BLaER1 (cell line): ENCODE measurements around the gene TUBD1.

Experiments used
- H3K27ac ChIP-seq: shearing (Covaris generic); formaldehyde crosslinking; 2 replicates; pipeline ENCODE4 v1.8.1; 2022
- H3K27me3 ChIP-seq: shearing (Covaris generic); formaldehyde crosslinking; 2 replicates; pipeline ENCODE4 v1.8.1; 2022
- H3K36me3 ChIP-seq: shearing (Covaris generic); formaldehyde crosslinking; 2 replicates; pipeline ENCODE4 v1.8.1; 2022
- H3K4me1 ChIP-seq: shearing (Covaris generic); formaldehyde crosslinking; 2 replicates; pipeline ENCODE4 v1.8.1; 2022
- H3K4me2 ChIP-seq: shearing (Covaris generic); formaldehyde crosslinking; 2 replicates; pipeline ENCODE4 v1.8.1; 2022
- H3K4me3 ChIP-seq: shearing (Covaris generic); formaldehyde crosslinking; 2 replicates; pipeline ENCODE4 v1.8.1; 2022
- H3K9ac ChIP-seq: shearing (Covaris generic); formaldehyde crosslinking; 2 replicates; pipeline ENCODE4 v1.8.1; 2022
- H3K9me3 ChIP-seq: shearing (Covaris generic); formaldehyde crosslinking; 2 replicates; pipeline ENCODE4 v1.8.1; 2022
- H4K20me1 ChIP-seq: shearing (Covaris generic); formaldehyde crosslinking; 2 replicates; pipeline ENCODE4 v1.8.1; 2022
- Cebpa-rat ChIP-seq: shearing (Covaris generic); IDR thresholded peaks from 2 replicates; pipeline ENCODE4 v1.8.1; 2022

TUBD1 gene

DNA sequence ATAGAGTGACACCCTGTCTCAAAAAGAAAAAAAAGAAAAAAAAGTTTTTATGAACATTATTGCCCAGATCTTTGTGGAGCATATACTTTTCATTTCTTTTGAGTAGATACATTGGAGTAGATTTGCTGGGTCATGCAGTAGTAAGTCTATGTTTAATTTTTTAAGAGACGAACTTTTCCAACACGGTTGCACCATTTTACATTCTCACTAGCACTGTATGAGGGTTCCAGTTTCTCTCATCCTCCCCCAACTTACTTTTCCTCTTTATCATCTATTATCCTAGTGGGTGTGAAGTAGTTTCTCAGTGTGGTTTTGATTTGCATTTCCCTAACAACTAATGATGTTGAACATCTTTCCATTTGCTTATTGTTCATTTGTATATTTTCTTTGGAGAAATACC lies 10.7 kb upstream of the TUBD1 start:
- H3K9ac ChIP-seq, result no peak overlapping the region

GRCh38 chr17:59901604-59902003 lies 8.9 kb upstream of the TUBD1 start:
- no peak overlapping the region for H3K4me3 ChIP-seq
- no peak overlapping the region for H3K9ac ChIP-seq
- no peak overlapping the region for H3K27ac ChIP-seq
- no peak for TF ChIP-seq Cebpa-rat
- H4K20me1 ChIP-seq, result peaks cover 99% of the 10 kb centered on the region
- no peaks in the 10 kb centered on the region for H3K4me1 ChIP-seq
- H3K4me2 ChIP-seq, result no peak overlapping the region
- 0 out of 2 replicates have a peak, but pooled peaks cover 7% of the 10 kb centered on the region for H3K9me3 ChIP-seq
- H3K27me3 ChIP-seq, result no peaks in the 10 kb centered on the region
- peaks cover 44% of the 10 kb centered on the region for H3K36me3 ChIP-seq

More for the DNA sequence above, 10.7 kb upstream of the TUBD1 start:
- H3K4me3 ChIP-seq, result no peak overlapping the region
- H3K27ac ChIP-seq, result no peak overlapping the region
- H3K9me3 ChIP-seq, result 0 out of 2 replicates have a peak, but pooled peaks cover 7% of the 10 kb centered on the region
- no peaks in the 10 kb centered on the region for H3K4me1 ChIP-seq
- no peak for TF ChIP-seq Cebpa-rat
- H3K4me2 ChIP-seq, result no peak overlapping the region
- H4K20me1 ChIP-seq, result peaks cover 96% of the 10 kb centered on the region
- no peaks in the 10 kb centered on the region for H3K27me3 ChIP-seq
- H3K36me3 ChIP-seq, result peaks cover 53% of the 10 kb centered on the region

GRCh38 chr17:59899099-59899498 lies 6.4 kb upstream of the TUBD1 start:
- Histone ChIP-seq H3K9me3 (no peaks in the 10 kb centered on the region), H3K36me3 (peaks cover 32% of the 10 kb centered on the region), H3K27me3 (no peaks in the 10 kb centered on the region), H3K4me1 (peaks cover 15% of the 10 kb centered on the region), H3K4me2 (no peak overlapping the region), H3K4me3 (no peak overlapping the region), H3K27ac (no peak overlapping the region), H3K9ac (no peak overlapping the region), H4K20me1 (peaks cover 99% of the 10 kb centered on the region)
- no peak for TF ChIP-seq Cebpa-rat

DNA sequence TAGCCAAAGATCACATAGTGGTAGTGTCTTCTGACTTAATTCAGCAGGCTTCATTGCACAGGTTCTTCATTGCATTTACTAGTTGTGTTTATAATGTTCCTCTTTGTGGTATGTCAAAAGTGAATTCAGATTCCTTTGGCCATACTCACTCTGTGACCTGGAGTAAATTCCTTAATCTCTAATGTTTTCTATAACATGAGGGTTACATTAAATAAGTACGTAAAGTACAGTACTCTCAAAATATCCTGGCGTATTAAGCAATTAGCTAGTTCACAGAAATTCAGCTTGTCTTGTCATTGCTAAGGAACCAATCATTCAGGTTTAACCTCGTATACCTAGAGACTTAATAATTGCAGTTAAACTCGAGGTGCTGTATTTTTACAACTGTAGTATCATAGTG lies 4.3 kb upstream of the TUBD1 start:
- no peak overlapping the region for H3K4me2 ChIP-seq
- peaks cover 87% of the 10 kb centered on the region for H4K20me1 ChIP-seq
- H3K27ac ChIP-seq, result no peak overlapping the region
- TF ChIP-seq Cebpa-rat, result no peak
- no peaks in the 10 kb centered on the region for H3K9me3 ChIP-seq
- H3K27me3 ChIP-seq, result no peaks in the 10 kb centered on the region
- H3K9ac ChIP-seq, result no peak overlapping the region
- H3K4me1 ChIP-seq, result peaks cover 19% of the 10 kb centered on the region
- no peak overlapping the region for H3K4me3 ChIP-seq
- H3K36me3 ChIP-seq, result peaks cover 22% of the 10 kb centered on the region; the same call in 1 of the 2 replicates

GRCh38 chr17:59893676-59894100 lies 945 bp upstream of the TUBD1 start:
- H3K27ac ChIP-seq, result peak overlapping the region; percentile 92
- peak overlapping the region; percentile 92 for H3K4me3 ChIP-seq
- H4K20me1 ChIP-seq, result peaks cover 55% of the 10 kb centered on the region
- H3K36me3 ChIP-seq, result peaks cover 25% of the 10 kb centered on the region
- H3K27me3 ChIP-seq, result no peaks in the 10 kb centered on the region
- no peak for TF ChIP-seq Cebpa-rat
- no peaks in the 10 kb centered on the region for H3K9me3 ChIP-seq
- peak overlapping the region; percentile 79 for H3K4me2 ChIP-seq
- peaks cover 32% of the 10 kb centered on the region for H3K4me1 ChIP-seq
- H3K9ac ChIP-seq, result peak overlapping the region; percentile 91

DNA sequence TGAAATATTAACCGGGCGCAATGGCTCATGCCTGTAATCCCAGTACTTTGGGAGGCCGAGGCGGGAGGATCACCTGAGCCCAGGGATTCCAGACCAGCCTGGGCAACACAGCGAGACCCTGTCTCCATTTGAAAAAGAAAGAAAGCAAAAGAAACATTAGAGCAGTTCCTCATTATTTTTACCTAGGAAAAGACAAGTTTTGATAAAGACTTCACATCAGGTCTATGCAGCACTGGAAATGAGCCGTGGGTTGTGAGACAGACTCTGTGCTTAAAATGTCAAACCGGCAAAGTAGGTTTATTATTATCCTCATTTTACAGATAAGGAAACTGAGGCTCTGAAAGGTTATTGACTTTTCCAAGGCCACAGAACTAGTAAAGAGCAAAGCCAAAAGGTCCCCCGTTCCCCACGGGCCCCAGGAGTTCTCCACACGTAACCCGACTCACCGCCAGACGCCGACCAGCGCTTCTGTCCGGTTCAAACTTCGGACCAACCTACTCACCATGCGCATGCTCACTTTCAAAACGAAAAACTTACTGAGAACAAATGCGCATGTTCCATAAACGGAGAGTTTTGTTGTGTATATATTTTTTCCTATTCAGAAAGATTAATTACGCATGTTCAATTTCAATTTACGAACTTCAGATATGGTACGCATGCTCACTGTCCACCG lies 356 bp downstream of the TUBD1 start:
- Histone ChIP-seq H3K36me3 (peaks cover 38% of the 10 kb centered on the region), H3K4me3 (peak overlapping the region; percentile 92), H4K20me1 (peaks cover 42% of the 10 kb centered on the region), H3K9me3 (no peaks in the 10 kb centered on the region), H3K9ac (peak overlapping the region; percentile 91), H3K4me1 (peaks cover 32% of the 10 kb centered on the region), H3K4me2 (peak overlapping the region; percentile 81), H3K27me3 (no peaks in the 10 kb centered on the region), H3K27ac (peak overlapping the region; percentile 62)
- no peak for TF ChIP-seq Cebpa-rat

GRCh38 chr17:59890720-59891119 lies 2.0 kb downstream of the TUBD1 start:
- H3K27me3 ChIP-seq, result no peaks in the 10 kb centered on the region
- H3K27ac ChIP-seq, result no peak overlapping the region
- TF ChIP-seq Cebpa-rat, result no peak
- peaks cover 40% of the 10 kb centered on the region for H4K20me1 ChIP-seq
- H3K9me3 ChIP-seq, result no peaks in the 10 kb centered on the region
- no peak overlapping the region for H3K4me3 ChIP-seq
- peaks cover 49% of the 10 kb centered on the region for H3K36me3 ChIP-seq
- peaks cover 30% of the 10 kb centered on the region for H3K4me1 ChIP-seq
- H3K9ac ChIP-seq, result no peak overlapping the region
- H3K4me2 ChIP-seq, result no peak overlapping the region

DNA sequence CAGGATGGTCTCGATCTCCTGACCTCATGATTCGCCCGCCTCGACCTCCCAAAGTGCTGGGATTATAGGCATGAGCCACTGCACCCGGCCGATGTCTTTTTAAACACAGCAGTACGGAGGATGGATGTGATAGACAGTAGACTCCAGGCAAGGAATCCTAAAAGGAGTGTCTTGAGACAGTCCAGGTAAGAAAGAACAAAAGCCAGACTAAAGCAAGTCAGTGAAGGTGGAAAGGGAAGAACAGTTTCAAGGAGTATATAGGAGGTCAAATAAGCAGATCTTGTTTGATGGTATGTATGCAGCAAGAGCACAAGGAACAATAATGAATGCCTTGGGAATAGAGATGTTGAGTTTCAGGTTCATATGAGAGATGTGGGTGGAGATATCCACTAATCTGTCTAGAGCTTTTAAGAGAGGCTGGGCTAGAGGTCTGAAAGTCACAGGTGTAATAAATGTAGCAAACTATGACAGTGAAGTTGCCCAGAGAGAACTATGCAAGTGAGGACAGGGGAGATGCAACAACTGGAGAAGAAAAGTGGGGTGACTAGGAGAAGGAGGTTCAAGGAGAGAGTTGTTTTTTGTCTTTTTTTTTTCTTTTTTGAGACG lies 4.5 kb downstream of the TUBD1 start:
- Histone ChIP-seq H4K20me1 (peaks cover 16% of the 10 kb centered on the region; the same call in 1 of the 2 replicates), H3K4me2 (no peak overlapping the region), H3K27me3 (no peaks in the 10 kb centered on the region), H3K27ac (no peak overlapping the region), H3K4me1 (peaks cover 14% of the 10 kb centered on the region), H3K4me3 (no peak overlapping the region), H3K36me3 (peaks cover 73% of the 10 kb centered on the region), H3K9me3 (no peaks in the 10 kb centered on the region), H3K9ac (no peak overlapping the region)
- no peak for TF ChIP-seq Cebpa-rat

DNA sequence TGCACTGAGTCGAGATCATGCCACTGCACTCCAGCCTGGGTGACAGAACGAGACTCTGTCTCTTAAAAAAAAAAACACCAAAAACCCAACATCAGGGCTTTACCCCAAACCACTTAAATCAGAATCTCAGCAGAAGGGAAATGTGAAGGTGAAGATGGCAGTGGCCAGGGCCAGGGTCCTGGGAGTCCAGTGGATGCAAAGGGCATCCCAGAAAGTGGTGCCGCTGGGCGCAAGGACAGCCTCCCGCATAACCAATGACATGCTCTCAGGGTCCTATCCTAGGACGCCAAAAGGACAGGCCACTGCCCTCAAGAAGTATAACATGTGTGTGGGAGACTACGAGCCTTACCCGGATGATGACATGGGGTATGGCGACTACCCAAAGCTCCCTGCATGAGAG lies 7.9 kb downstream of the TUBD1 start:
- H3K9me3 ChIP-seq, result no peaks in the 10 kb centered on the region
- H3K36me3 ChIP-seq, result peaks cover 96% of the 10 kb centered on the region
- TF ChIP-seq Cebpa-rat, result no peak
- H4K20me1 ChIP-seq, result peaks cover 16% of the 10 kb centered on the region; the same call in 1 of the 2 replicates
- H3K4me1 ChIP-seq, result no peaks in the 10 kb centered on the region
- H3K27me3 ChIP-seq, result no peaks in the 10 kb centered on the region
- no peak overlapping the region for H3K4me2 ChIP-seq
- no peak overlapping the region for H3K9ac ChIP-seq
- H3K4me3 ChIP-seq, result no peak overlapping the region
- H3K27ac ChIP-seq, result no peak overlapping the region

- TF ChIP-seq Cebpa-rat, result no peak
- Histone ChIP-seq H3K27ac (no peak overlapping the region), H3K27me3 (no peaks in the 10 kb centered on the region), H4K20me1 (no peaks in the 10 kb centered on the region), H3K9ac (no peak overlapping the region), H3K4me3 (no peak overlapping the region), H3K36me3 (peaks cover 94% of the 10 kb centered on the region), H3K4me1 (no peaks in the 10 kb centered on the region), H3K4me2 (no peak overlapping the region), H3K9me3 (no peaks in the 10 kb centered on the region)
These were observed 14.1 kb downstream of the TUBD1 start for GRCh38 chr17:59878624-59879023.
